22Rv1 (cell line): ENCODE measurements around the gene DVL2.

ENCODE experiments used
- CTCF ChIP-seq: fragments of 450-650 bp; IDR thresholded peaks from 2 replicates; pipeline ENCODE4 v1.5.1; 2017; ENCODE audit warnings: mild to moderate bottlenecking
- ZFX ChIP-seq: fragments of 450-650 bp; IDR thresholded peaks from 2 replicates; pipeline ENCODE4 v1.6.1; 2017; ENCODE audit warnings: antibody characterized with exemption, borderline replicate concordance

DNA sequence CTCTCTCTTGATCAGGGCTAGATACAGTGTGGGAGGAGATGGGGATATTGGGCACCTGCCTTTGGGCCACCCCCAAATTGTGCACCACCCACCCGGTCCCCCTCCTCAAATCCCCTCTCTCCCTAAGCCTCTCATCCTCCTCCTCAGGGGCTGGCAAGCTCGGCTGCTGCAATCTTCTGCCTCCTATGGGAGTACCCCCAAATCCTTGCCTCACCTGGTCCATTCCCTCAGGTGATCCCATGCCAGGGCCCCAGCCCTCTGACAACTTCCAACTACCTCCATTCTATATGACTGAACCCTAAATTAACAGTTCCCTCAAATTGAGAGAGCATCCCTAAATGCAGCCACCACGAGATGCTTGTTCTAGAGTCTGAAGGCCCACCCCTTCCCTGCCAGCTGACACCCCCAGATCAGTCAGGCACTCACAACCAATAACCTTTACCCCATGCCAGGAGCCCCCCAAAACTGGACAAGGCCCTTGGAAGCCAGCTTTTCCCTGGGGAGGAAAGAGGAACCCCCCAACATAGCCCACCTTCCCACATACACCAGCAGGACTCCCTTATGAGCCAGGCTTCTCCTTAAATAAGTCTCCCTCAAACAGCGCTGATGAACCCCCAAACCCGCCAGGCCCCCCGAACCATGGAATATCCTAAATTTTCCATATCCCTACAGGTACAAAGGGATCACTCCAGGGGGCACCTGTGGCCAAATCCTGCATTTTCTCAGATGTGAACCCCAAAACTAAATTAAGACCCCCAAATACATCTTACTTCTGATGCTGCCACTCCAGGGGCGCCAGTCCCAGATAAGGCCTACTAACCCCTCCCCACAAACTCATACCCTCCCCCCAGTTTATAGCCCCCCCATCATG, 17.8 kb downstream of the DVL2 start:
- TF ChIP-seq CTCF: no peak
- TF ChIP-seq ZFX: no peak
